IPS-NIHi7 (cell line): Measurements from ENCODE around the gene DUSP14.
"Not testable (repeated sequence)": the region's sequence is repeated elsewhere in the genome, so short reads cannot be mapped to it uniquely, and the experiment has no call there.

Source experiments
- DNase-seq: peaks from one replicate; pipeline ENCODE4 v3.0.0; 2012; ENCODE audit warnings: mixed read lengths; ENCODE audit errors: extremely low spot score

Gene DUSP14

DNA sequence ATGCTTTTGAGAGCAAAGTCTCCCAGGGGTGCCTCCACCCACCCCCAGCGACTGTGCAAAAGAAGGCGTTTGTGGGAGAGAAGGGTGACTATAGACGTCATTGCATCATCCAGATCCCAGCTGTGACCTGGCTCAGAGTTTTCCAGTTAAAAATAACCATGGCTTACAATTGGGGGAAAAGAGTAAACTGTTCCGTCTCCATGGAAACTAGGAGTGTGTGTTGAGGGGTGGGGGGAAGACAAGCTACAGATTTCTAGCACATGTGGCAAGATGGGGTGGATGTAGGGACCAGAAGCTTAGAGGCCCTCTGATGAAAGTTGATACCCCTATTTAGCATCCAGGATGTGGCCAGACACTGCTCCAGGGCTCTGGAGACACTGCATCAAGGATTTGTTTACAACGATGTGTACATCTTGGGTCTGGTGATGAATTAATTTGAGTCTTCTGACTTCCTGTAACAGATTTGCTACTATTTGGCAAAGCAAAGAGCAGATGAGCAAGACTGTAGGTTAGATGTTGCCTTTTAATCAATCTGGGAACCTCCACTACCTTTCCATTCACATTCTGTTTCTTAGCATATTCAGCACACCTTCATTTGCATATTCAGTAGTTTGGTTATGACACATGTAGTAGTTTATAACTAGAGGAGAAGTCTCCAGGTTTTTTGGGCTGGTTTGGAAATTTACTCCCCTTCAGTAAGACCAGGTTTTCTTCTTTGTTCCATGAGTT is 6.2 kb upstream of the DUSP14 start:
- DNase-seq, result no peak

DNA sequence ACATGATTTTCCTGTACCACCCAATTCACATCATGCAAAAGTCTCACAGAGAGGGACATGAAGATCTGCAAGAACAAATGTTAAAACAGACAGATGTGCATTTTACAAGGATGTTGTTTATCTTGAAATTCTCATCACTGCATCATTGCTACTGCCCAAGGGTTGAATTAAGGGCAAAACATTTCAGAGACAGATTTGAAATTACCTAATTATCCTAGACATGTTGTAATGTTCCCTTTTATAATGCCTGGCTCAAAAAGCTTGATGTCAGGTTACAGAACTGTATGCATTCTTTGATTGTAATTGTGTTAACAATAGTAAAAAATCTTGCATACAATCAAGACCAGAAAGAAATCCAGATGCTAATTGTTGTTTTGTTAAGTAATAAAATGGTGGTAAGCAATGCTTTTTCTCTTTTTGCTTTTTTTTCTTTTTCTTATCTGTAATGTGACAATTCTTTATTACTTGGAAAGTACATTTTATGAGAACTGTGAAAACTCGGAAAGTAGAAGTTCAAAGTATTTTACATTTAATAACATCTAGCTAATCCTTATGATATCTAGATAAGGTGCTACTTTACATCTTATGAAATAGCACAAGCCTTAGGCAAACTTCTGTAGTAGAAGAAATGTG is 3.6 kb upstream of the DUSP14 start:
- no peak for DNase-seq

DNA sequence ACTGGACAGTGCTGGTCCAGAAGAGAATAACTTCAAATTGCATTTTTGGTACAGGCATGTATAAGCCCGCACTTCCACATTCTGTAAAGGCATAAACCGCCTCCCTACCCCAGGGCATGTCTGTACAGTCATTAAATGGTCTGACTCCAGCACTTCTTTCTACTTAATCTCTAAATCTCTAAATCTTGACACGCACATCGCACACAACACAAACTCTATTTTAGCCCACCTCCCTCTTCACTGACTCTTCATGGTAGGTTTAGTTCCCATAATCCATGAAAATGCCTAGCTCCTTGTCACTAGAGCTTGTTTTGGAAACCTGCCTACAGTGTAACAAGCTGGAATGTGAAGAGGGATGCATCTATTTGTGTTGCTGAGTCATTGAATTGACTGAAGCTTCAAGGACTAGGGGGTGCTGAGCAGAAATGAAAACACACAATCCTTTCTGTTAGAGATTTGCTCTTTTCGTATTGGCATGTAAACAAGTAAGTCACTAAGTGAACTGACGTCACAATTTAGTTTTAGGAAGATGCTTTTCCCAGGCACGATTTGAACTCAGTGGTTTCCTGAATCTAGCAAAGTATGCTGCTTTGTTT is 1.6 kb upstream of the DUSP14 start:
- peak; percentile 45 for DNase-seq

DNA sequence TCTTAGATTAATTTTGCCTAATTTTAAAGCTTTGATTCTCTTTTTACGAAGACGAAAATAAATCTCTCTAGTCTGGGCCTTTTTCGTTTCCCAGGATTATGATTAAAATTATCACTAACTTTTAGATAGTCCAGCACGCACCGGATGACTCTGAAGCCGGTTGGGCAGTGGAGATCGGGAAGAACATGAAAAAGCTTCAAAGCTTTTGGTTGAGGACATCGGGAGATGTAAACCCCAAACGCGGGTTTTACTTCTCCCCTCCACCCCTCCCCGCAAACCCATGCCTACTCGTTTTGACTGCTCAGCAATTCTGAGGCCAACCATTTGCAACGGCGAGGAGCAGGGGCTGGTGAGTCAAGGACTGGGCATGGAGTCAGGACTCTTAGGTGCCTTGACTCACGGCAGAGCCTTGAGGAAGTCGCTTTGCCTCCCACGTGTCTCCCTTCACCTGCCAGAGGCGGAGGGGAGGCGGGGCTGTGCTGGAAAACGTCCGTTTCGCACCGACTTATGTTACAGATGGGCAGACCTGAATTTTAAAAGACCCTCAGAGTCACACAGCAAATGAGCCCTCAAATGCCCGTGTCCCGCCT is 989 bp upstream of the DUSP14 start:
- peak; percentile 77 for DNase-seq

DNA sequence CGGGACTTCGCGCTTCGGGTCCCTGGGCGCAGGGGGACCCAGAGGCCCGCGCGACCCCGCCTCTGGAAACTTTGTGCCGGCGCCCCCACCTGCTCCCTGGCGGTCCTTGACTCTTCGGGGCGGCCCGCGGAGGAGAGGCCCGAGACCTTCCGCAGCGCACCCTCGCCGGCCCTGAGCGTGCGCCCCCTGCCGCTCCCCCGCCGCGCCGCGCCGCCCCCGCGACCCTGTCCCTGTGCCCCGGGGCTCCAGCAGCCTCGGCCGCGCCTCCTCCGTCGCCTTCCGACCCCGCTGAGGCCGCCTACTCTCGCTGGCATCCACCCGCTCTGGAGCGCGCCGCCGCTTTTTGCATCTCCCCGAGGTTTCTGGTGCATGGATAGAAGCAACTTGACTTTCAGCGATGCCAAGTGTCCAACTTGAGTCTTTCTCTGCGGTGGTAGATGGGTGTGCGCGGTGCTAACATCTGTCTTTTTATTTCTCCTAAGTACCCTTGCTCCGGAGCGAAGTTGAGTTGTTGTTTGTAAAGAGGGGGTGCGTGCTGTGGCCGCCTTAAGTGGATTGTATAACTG is 414 bp downstream of the DUSP14 start:
- peak; percentile 74 for DNase-seq

DNA sequence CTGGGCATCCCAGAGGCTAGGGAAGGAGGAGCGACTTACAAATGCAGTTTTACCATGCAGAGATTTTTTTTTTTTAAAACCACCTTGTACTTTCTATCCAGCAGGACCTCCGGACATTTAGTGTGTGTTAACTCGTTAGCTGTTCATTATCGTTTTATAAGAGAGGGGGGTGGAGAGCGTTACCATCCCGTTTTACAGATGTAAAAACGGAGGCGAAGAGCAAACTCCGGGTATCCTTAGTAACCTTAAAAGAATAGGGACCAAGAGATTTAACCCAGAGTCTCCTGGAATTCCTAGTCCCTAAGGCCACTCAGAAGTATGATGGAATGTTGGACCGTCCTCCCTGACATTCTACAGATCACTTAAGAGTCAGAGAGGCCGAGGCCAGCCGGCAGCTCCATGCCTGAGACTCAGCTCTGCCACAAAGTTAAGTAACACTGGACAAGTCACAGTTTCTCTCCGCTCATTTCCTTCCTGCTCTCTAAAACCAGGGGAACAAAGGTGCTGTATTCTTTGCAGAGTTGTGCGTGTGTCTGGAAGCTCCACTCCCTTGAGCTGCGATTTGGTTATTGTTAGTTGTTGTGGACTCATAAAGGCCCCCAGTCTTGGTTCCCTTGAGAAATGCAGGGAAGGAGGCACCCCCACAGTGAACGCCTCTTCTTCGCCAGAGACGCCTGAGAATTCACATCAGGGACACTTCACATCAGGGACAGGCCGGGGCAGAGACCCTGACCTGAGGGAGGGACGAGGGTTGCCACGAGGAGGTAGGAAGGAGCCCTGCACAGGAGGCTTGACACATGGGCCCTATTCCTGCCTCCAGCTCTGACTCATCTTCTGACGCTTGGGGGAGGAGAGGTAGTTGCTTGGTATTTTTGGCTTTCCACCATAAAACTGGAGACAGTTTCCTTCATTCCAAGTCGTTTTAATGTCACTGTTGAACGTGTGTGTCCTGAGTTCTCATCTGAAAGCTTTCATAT is 1.2 kb downstream of the DUSP14 start:
- DNase-seq, result peak; percentile 68

DNA sequence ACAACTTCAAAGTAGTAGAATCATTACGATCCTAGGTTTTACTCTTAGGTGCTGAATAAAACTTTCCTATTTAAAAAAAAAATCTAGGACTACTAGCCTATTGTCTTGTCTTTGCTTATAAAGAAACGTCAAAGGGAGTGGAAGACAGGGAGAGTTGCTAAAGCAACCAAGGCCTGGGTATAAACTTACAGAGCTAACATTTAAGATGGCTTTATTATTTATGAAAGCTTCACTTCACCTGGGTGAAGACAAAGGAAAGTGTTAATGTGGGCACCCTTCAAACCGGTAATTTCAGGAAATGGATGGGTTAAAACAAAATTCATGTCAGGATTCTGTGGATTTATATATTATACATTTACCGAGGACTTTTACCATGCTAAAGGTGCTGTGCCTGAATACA is 2.5 kb downstream of the DUSP14 start:
- DNase-seq, result no peak

DNA sequence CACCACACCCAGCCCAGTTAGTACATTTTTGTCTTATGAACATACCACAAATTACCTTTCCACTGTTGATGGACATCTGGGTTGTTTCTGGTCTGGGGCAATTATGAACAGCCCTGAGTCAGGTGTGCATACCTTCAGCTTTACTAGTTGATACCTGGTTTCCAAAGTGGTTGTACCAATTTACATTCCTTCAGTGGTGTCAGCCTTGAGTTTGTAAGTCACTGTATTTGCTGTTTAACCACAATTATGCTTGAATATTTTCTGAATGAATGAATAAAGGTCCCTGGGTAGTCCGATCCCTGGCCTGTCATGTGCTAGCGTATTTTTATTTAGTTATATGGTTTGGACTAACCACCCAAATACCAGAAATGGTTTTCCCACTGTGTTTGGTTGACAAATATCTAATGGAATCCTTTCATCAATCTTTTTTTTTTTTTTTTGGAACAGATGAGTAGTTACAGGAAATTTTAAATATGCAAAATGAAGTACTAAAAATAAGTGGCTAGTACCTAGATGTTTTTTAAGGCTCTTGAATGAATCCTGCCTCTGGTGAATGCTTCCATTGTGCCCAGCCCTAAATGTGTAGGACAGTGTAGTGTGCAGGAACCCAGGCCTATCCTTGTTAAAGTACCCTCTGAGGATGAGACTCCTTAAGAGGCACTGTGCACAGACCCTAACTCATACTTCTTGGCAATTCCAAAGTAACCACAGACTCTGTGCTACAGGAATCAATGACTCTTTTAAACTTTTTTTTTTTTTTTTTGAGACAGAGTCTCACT is 3.7 kb downstream of the DUSP14 start:
- no peak for DNase-seq

DNA sequence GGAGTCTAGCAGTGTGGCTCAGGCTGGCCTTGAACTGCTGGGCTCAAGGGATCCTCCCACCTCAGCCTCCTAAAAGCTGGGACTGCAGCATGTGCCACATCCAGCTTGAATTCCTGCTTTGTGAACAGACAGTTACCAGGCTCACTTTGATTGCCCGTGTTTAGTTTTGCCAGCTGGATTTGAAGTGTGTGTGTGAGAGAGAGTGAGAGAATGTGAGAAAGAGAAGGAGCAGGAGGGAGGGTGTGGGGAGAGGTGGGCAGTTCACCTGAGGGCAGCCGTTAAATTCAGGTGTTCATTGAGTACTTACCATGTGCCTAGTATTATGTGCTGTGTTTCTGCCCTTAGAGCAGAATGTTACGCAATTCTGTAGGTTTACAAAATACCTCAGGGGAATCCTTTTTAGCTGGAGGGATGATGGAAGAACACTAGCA is 4.7 kb downstream of the DUSP14 start:
- DNase-seq, result no peak

DNA sequence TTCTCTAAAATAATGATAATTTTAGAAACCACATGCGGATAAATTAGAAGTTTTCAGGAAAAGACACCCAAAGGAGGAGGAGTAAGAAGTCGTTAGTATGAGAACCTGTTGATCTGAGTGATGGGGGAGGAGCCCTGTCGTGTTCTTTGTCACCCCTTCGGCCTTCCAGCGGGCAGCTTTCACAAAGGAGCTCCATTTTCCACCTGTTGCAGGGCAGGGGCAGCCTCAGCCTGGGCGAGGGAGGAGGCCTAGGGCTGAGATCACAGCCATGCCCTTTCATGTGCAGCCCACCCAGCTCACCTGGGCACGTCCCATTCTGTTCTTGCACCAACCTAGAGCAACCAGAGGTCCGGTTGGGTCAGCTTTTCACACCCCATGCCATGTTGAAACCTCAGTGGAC is 5.3 kb downstream of the DUSP14 start:
- DNase-seq, result peak; percentile 44

DNA sequence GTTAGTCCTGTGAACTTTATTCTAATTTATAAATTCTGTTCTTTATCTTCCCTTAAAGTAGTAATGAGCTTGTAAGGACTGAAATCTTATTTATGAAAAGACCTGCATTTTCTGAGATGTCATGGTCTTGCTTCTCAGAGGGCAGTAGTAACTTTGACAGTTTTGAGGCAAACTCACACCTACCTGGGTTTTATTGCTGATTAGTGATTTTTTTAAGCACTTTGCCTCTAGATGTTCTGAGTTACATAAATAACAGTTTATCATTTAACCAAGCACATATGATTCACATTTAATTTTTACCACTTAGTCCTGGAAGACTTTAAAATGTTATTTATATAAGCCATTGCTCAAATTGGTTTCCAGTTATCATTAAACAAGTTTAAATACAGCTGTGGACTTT is 10.7 kb downstream of the DUSP14 start:
- DNase-seq, result no peak

DNA sequence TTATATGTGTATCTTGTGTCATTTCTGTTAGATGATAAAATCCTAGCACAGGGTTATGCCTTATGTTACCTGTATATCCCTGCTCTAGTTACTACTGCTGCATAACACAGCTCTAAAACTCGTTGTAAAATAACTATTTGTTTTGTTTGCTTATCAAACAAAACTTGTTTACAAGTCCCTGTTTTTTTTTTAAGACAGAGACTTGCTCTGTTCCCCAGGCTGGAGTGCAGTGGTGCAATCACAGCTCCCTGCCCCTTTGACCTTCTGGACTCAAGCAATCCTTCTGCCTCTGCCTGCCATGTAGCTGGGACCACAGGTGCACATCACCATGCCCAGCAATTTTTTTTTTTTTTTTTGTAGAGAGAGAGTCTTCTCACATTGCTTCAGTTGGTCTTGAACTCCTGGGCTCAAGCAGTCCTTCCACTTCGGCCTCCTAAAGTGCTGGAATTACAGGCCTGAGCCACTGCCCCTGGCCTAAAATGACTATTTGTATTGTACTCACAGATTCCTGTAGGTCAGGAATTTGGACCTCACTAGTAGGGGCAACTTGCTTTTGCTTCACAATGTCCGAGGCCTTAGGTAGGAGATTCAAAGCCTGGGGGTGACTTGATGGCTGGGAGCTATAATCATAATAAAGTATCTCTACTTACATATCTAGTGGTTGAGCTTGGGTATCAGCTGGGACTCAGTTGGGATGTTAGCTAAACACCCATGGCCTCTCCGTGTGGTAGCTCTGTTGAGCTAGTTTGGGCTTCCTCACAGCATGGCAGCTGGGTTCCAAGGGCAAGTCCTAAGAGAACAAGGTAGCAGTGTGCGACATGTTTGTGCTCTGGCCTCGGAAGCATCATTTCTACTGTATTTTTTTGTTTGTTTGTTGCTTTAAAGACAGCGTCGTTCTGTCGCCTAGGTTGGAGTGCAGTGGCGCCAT is 12.6 kb downstream of the DUSP14 start:
- DNase-seq, result no peak

DNA sequence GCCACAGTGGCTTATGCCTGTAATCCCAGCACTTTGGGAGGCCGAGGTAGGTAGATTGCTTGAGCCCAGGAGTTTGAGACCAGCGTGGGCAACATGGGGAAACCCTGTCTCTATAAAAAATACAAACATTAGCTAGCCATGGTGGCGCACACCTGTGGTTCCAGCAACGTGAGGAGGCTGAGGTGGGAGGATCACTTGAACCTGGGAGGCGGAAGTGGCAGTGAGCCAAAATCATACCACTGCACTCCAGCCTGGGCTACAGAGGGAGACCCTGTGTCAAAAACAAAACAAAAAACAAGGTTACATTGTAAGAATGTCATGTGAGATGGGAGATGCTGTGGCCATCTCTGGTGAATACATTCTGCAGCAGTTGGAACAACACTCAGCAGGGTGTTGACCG is 13.5 kb downstream of the DUSP14 start:
- no peak for DNase-seq

DNA sequence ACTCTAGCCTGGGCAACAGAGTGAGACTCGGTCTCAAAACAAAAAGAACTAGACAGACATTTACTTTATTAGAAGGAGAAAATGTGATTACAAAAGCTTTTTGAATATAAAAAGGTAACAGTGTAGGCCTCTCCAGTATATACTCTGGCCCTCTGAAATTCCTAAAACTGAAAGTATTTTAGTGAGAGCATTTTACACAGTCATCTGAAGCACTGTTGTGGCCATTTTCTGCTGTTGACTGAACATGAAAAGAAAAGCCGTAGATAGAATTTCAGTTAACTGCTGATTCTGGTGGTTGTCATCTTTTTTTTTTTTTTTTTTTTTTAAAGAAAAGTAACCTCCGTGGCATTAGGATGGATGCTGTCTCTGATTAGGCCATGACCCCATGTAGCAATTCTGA is 15.6 kb downstream of the DUSP14 start:
- no peak for DNase-seq

DNA sequence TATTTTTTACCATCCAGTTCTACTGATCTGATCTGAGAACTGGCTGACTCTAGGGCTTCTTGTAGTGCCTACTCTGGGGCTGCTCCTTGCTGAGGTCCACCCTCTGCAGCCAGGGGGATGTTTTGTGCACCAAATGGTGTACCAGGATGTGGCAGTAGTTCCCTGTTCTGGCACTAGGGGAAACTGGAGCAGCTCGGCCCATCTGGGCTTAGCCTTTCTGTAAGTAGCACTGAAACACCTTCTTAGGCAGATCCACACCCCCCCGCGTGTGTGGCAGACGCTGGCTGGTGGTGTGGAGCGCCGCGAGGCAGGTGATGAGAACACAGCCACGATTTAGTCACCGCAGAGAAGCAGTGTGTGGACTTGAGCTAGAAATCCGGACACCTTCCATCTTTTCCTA is 17.0 kb downstream of the DUSP14 start:
- DNase-seq, result peak; percentile 81

DNA sequence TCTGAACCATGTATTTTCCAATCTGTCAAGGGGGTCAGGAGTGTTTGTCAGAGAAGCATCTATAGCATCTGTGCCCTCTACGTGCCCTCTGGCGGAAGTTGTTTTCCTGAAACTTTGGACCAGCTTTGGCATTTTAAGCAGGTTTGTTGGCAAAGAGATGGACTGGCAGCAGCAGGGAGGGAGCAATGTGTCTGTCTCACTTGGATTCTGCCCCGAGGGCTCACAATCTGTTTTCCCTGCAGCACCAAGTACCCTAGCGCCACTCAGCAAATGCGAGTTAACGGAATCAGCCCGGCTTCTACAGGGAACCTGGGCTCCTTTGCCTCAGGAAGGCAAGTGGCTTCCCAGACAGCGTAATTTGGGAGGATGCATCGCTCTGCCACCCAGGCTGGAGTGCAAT is 17.4 kb downstream of the DUSP14 start:
- no peak for DNase-seq

DNA sequence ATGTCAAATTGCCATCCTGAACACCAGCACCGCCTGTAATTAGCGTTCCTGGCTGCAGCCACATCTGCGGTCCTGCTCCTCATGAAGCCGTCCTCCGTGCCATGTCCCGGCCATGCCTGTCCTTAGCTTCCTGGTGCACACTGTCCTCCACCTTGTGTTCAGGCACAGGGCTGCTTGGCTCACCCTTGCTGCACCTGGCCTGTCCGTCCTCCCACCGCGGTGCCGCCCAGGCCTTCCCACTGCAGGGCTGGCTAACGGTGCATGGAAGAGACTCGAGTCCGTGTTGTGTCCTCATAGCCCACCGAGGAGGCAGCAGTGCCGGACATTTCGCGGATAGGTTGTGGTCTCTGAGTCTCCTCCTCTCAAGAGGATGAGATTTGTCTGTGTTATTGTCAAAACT is 20.4 kb downstream of the DUSP14 start:
- no peak for DNase-seq

DNA sequence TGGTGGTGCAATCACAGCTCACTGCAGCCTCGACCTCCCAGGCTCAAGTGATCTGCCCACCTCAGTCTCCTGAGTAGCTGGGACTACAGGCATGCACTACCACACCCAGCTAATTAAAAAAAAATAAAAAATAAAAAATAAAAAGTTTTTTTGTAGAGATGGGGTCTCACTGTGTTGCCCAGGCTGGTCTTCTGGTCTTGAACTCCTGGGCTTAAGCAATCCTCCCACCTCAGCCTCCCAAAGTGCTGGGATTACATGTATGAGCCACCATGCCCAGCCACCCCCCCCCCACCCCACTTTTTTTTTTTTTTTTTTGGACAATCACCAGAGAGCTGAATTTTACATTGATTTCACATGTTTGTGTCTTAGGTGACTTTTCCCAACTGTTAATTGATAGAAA is 22.0 kb downstream of the DUSP14 start:
- not testable (repeated sequence) for DNase-seq

DNA sequence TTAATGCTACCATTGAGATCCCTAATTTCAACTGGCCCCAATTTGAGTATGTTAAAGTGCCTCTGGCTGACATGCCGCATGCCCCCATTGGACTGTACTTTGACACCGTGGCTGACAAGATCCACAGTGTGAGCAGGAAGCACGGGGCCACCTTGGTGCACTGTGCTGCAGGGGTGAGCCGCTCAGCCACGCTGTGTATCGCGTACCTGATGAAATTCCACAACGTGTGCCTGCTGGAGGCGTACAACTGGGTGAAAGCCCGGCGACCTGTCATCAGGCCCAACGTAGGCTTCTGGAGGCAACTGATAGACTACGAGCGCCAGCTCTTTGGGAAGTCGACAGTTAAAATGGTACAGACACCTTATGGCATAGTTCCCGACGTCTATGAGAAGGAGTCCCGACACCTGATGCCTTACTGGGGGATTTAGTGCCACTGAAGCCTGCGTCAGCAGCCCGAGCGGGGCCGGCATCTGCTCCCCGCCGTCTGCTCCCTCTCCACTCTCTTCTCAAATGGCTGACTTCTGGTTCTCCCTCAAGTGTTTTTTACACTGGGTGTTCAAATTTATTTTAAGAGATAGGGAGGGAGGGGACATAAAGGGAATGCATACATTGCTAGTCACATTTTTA is 22.9 kb downstream of the DUSP14 start:
- DNase-seq, result no peak
